Left forelimb (tissue), 1 donor: ENCODE results near the gene SLC48A1.

Source experiments
- DNase-seq: peaks from one replicate; pipeline ENCODE4 v3.0.0-alpha.2; 2018; ENCODE audit warnings: low spot score

Gene SLC48A1

DNA sequence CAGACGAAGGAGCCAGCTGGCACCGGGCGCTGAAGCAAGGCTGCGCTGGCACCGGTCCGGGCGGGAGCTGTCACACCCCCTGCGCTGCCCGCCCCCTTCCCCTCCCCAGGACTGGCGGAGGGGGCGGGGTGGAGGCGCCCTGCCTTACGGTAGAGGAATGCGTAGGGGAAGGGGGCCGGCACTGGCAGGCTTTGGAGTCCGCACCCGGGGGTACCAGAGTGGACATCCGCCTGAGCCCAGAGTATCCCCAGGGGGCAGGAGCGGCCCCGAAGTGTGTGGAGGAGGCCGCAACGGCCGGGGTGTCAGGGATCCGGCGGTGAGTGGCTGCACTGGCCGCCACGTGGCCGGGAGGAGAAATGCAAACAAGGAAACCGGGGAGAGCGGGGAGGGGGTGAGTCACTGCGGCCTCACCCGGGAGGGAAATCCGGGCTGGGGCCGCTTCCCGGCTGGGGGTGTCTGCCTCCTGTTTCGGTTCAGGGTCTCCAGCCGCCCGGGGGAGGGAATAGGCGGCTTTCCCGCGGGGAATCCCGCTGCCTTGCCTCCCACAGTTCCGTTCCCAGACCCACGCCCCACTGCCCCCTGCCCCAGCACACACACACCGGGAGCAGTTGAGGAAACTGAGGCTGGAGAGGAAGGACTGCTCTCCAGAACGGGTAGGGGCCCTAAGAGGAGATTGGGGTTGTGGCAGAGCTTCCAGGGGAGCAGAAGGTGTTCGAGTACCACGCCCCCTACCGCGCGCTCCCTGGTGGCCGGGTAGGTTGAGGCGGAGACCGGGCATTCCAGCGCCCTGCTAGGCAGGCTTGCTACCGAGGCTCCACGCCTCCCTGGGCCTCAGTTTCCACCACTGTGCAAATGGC is 14.0 kb upstream of the SLC48A1 start, which contains the start of gene RAPGEF3:
Gene RAPGEF3 (minus strand): TSS at position 47 of the 857 bp plus-strand sequence. CDS start 324 bp downstream, outside the sequence.
- peak; percentile 88 for DNase-seq

- DNase-seq, result no peak
Observed at GRCh38 chr12:47762850-47763465, 10.1 kb upstream of the SLC48A1 start.

DNA sequence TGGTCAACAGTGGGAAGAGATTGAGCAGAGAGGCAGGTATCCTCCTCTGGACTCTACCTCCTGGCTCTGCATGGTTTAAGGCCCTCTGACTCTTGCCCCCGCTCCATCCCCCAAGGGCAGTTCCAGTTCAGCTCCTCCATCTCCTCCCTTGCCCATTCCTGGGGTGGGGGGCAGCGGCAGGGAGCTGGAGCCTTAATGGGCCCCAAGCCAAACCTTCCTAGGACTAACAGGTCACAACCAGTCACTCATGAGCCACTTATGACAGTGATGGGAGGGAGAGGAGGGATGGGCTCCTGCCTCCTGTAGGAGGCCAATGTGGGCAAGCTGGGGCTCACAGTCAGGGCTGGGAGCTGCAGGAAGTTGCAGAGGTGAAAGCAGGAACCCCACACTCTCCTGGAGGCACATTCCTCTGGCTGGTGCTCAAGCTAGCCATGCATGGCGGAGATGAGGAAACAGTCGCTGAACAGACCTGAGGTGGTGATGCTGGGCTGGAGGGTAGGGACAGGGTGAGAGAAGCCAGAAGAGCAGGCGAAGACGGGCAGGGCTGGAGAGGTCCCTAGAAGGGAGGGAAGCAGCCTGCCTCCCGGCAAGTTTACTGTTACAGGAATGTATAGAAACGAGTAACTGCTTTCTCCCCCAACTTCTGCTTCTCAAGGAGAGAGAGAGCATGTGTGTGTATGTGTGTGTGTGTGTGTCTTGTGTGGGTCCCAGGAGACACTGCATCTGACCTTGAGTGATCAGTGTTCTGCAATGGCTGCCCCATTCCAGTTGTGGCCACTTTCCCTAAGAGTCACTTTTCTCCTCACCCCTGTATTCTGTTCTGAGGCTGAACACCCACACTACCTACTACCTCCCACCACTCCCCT is 9.3 kb upstream of the SLC48A1 start:
- DNase-seq, result no peak

GRCh38 chr12:47766502-47767215 is 6.4 kb upstream of the SLC48A1 start:
- DNase-seq, result no peak

DNA sequence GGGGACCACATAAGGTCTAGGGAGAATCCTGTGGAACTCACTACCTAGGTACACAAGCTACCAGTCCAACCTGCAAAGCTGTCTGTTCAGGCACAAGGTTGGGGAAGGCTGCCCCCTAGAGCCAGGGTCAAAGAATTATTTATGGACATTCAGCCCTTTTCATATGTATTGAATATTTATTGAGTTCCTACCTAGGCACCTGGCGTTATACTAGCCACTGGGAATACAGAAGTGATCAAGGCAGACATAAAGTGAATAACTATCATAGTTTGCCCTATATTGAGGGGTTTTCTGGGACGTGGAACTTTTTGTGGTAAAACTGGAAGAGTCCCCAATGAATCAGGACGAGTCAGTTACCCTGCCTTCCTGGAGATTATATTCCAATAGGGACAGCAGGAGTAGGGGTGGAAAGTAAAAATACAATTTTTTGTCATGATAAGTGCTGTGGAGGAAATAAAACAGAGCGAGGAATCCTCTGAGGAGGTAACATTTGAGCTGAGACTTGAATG is 5.8 kb upstream of the SLC48A1 start:
- no peak for DNase-seq

GRCh38 chr12:47768323-47768811 is 4.7 kb upstream of the SLC48A1 start:
- DNase-seq, result no peak

DNA sequence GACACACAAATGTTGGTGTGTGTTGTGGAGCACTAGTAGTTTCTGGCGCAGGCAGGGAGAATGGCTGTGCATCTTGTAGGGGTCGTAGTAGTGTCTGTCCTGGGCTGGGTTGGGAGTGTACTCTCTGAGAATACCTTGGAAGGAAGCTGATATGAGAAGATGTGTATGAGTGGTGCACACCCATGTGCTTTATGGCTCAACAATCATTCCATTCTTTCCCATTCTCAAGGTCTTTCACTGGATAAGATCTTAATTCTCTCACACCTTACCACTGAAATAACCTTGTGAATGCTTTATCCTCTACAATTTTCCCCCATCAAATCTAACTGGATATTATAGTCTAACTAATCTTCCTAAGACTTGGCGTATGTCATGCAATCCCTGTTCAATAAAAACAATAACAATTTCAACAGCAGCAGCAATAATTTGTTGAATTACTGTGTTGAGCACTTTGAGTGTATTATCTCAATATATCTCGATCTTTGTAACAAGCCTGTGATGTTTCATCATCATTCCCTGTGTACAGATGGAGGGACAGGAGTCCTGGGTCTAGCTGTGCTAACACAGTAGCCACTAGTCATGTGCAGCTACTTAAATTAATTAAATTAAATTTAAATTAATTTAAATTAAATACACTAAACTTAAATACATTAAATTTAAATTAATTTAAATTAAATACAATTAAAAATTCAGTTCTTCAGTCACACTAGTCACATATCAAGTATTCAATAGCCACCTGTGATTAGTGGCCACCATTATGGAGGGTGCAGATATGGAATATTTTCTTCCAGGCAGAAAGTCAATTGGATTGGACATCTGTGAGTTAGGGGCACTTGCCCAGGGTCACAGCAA is 3.6 kb upstream of the SLC48A1 start:
- DNase-seq, result no peak

- DNase-seq, result no peak
Observed at GRCh38 chr12:47770086-47770726, 2.8 kb upstream of the SLC48A1 start.

- DNase-seq, result no peak
Observed at GRCh38 chr12:47771304-47771703, 1.7 kb upstream of the SLC48A1 start.

DNA sequence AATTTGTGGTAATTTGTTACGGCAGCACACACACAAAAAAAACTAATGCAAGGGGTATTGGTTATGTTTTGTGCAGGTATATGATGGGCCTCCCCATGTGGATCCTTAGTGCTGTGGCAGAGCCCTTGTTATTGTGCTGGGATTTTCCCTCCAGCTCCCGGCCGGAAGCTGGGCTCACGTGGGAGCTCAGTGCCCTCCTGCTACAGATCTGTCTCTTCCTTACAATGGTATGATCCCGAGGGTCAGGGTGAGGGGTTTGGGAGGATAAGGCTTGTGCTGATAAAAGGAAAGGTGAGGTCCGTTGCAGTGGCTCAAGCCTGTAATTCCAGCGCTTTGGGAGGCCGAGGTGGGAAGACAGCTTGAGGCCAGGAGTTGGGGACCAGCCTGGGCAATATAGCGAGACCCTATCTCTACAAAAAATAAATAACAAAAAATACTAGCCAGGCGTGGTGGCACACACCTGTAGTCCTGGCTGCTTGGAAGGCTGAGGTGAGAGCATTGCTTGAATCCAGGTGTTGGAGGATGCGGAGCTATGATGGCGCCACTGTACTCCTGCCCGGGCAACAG is 861 bp upstream of the SLC48A1 start:
- DNase-seq, result no peak

- DNase-seq, result no peak
Observed at GRCh38 chr12:47772738-47773061, 338 bp upstream of the SLC48A1 start.

DNA sequence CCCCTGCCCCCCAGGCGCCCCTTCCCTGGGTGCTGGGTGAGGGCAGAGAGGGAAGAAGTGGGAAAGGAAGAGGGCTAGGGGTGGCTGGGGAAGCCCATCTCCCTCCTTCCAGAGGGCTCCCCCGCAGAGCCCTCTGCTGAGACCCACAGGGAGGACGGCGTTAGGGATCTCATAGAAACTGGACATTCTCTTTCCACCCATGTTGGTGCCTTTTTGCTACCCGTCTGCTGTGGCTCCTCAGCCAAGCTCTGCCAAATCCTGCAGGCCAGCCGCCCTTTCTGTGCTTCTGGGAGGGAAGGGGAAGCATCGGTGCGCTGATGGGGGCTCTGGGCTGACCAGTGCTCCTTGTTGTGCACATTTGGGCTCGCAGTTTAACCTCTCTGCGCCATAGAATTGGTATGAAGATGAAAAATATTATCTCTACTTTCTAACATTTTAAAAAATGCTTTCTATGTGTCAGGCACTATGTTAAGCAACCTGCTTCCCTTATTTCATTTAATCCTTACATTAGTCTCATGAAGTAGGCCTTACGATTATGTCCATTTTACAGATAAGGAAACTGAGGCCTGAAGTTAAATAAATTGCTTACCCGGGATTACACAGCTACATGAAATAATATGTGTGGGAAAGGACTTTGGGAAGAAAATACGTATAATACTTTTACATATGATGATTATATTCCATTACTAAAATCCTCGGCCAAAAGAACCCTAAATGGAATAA is 981 bp downstream of the SLC48A1 start:
- no peak for DNase-seq

GRCh38 chr12:47774663-47775062 is 1.6 kb downstream of the SLC48A1 start:
- DNase-seq, result no peak

DNA sequence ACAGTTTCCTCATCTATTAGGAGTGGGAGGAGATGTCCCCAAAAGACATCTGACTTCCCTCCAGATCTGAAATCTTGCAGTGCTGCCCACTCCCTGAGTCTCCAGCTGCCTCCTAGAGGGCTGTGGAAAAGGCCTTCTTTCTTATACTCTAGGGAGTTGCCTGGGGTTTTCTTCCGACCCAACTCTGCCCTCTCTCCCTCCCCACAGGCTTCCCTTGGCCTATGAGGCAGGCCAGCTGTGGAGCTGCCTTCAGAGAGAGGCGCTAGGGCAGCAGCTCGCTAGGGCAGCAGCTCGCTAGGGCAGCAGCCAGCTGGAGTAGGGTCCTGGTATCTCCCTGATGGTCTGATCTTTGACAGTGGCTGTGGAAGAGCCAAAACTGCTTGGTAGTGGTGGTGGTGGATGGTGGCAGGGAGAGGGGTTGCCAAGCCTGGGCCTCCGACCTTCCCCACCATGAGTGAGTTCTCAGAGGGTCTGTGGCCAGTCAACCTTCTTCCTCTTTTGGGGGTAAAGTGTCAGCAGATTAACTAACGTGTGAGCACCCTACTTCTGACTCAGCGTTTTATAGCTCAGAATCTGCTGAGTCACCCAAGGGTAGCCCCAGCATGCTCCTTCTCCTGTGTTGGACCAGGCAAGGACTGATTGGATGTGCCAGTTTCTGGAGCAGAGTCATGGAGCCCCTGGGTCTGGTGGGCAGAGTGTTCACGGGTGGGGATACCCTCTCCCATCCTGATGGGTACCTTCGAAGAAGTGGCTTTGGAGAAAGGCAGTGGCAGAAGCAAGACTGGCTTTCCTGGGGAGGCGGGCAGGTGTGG is 2.3 kb downstream of the SLC48A1 start:
- no peak for DNase-seq

GRCh38 chr12:47776471-47777143 is 3.6 kb downstream of the SLC48A1 start:
- DNase-seq, result no peak

GRCh38 chr12:47777151-47777550 is 4.1 kb downstream of the SLC48A1 start:
- DNase-seq, result no peak

DNA sequence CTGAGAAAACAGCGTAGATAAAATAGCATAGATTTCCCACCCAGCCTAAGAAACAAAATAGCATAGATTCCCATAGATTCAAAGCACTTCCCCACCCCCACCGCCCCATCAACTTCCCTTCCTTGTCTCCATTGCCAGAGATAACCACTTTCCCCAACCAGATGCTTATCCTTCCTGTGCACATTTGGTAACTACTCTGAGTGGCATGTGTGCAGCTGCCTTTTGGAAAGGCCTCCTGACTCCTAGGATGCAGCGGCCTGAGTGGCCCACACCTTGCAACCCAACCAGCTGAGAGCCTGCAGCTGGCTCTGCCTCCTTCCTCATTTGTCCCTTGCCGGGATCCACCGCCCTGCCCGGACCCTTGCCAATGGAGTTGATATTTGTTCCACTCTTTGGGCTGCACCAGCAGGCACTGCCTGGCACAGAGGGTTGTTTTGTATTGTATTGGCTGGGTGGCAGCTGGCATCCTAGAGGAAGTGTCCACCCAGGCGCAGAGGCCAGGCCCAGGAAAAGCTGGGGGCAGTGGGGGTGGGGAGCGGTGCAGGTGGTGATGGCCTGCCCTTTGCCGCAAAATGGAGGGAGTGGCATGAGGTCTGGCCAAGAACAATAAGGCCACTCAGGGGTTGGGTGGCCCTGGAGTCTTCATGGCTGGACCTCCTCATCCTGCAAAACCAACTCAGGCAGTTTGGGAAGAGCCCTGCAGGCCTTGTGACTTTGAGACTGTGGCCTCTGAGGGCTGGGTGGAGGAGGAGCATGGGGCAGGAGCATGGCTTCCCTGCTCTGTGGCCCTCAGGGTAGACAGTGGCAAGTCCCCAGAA is 4.9 kb downstream of the SLC48A1 start:
- no peak for DNase-seq
